Neural cell (in vitro differentiated cells): ENCODE measurements around the gene NCS1. TPM values are rescaled to one million over a fixed set of nuclear protein-coding genes. Genes with fewer than 3 reads are reported as not detected.

Experiments
- H2AFZ ChIP-seq: fragments of 200-600, 300-800 bp; sonication (generic), shearing (Covaris generic); 2 replicates; pipeline ENCODE4 v1.6.0; 2014; ENCODE audit warnings: low read depth, mild to moderate bottlenecking, antibody characterized with exemption, low read length, moderate library complexity
- H3F3A ChIP-seq: fragments of 200-600 bp; shearing (Covaris generic); 2 replicates; pipeline ENCODE4 v1.6.1; 2016; ENCODE audit warnings: mild to moderate bottlenecking, moderate library complexity, mixed read lengths, antibody characterized with exemption, low read length; ENCODE audit not compliant: insufficient read depth, poor library complexity, severe bottlenecking
- H3K27ac ChIP-seq: fragments of 200-600, 300-800 bp; sonication (generic), shearing (Covaris generic); 2 replicates; pipeline ENCODE4 v1.5.1; 2014; ENCODE audit warnings: mild to moderate bottlenecking, low read length, moderate library complexity
- H3K27me3 ChIP-seq: fragments of 300-800, 200-600 bp; sonication (generic), shearing (Covaris generic); 2 replicates; pipeline ENCODE4 v1.6.0; 2014; ENCODE audit warnings: mild to moderate bottlenecking, low read depth, low read length, moderate library complexity; ENCODE audit not compliant: insufficient read depth
- H3K36me3 ChIP-seq: fragments of 300-800, 200-600 bp; sonication (generic), shearing (Covaris generic); 2 replicates; pipeline ENCODE4 v1.5.1; 2014; ENCODE audit warnings: mild to moderate bottlenecking, antibody characterized with exemption, low read length, moderate library complexity; ENCODE audit not compliant: insufficient read depth
- H3K4me2 ChIP-seq: fragments of 300-800, 200-600 bp; sonication (generic), shearing (Covaris generic); 2 replicates; pipeline ENCODE4 v1.6.0; 2014; ENCODE audit warnings: mild to moderate bottlenecking, low read length
- H3K4me3 ChIP-seq: fragments of 300-800, 200-600 bp; sonication (generic), shearing (Covaris generic); 2 replicates; pipeline ENCODE4 v1.5.1; 2014; ENCODE audit warnings: mild to moderate bottlenecking, low read length, moderate library complexity
- H3K79me2 ChIP-seq: fragments of 200-600 bp; shearing (Covaris generic); replicated peaks from 2 replicates; pipeline ENCODE4 v1.6.0; 2014; ENCODE audit warnings: mild to moderate bottlenecking, low read length, moderate library complexity; ENCODE audit not compliant: insufficient read depth
- H3K9ac ChIP-seq: fragments of 300-800, 200-600 bp; sonication (generic), shearing (Covaris generic); 2 replicates; pipeline ENCODE4 v1.6.1; 2016; ENCODE audit warnings: mild to moderate bottlenecking, low read length, mixed read lengths
- H3K9me2 ChIP-seq: fragments of 200-600 bp; shearing (Covaris generic); 2 replicates; pipeline ENCODE4 v1.6.1; 2016; ENCODE audit warnings: mild to moderate bottlenecking, low read length, mixed read lengths; ENCODE audit not compliant: insufficient read depth
- H3K9me3 ChIP-seq: fragments of 200-600, 300-800 bp; sonication (generic), shearing (Covaris generic); 2 replicates; pipeline ENCODE4 v1.6.1; 2016; ENCODE audit warnings: mild to moderate bottlenecking, mixed run types, low read length, moderate library complexity, mixed read lengths
- H4K20me1 ChIP-seq: fragments of 200-600 bp; shearing (Covaris generic); 2 replicates; pipeline ENCODE4 v1.6.1; 2016; ENCODE audit warnings: mild to moderate bottlenecking, mixed run types; ENCODE audit not compliant: insufficient read depth
- CTCF ChIP-seq: fragments of 450-650 bp; IDR thresholded peaks from 2 replicates; pipeline ENCODE4 v1.5.1; 2014; ENCODE audit warnings: antibody characterized with exemption, mild to moderate bottlenecking, moderate library complexity; ENCODE audit not compliant: poor library complexity, severe bottlenecking
- EP300 ChIP-seq: fragments of 450-650 bp; conservative IDR thresholded peaks from 2 replicates; pipeline ENCODE4 v1.6.1; 2014; ENCODE audit warnings: antibody characterized with exemption, mild to moderate bottlenecking, moderate library complexity; ENCODE audit not compliant: poor library complexity, severe bottlenecking
- EZH2 ChIP-seq: fragments of 200-600, 300-800 bp; shearing (Covaris generic), sonication (generic); IDR thresholded peaks from 2 replicates; pipeline ENCODE4 v1.6.1; 2014; ENCODE audit warnings: antibody characterized with exemption, low read length, borderline replicate concordance, mild to moderate bottlenecking; ENCODE audit not compliant: insufficient read depth, poor library complexity, severe bottlenecking
- MXI1 ChIP-seq: fragments of 450-650 bp; conservative IDR thresholded peaks from 2 replicates; pipeline ENCODE4 v1.6.1; 2014; ENCODE audit warnings: antibody characterized with exemption, mild to moderate bottlenecking; ENCODE audit not compliant: poor library complexity, severe bottlenecking
- POLR2AphosphoS5 ChIP-seq: IDR thresholded peaks from 2 replicates; pipeline ENCODE4 v1.6.1; 2012
- RAD21 ChIP-seq: fragments of 450-650 bp; conservative IDR thresholded peaks from 2 replicates; pipeline ENCODE4 v1.6.1; 2014; ENCODE audit warnings: antibody characterized with exemption, mild to moderate bottlenecking, moderate library complexity
- REST ChIP-seq: IDR thresholded peaks from 2 replicates; pipeline ENCODE4 v1.6.1; 2012; ENCODE audit warnings: borderline replicate concordance
- SMC3 ChIP-seq: fragments of 450-650 bp; conservative IDR thresholded peaks from 2 replicates; pipeline ENCODE4 v1.6.1; 2014; ENCODE audit warnings: antibody characterized with exemption, mild to moderate bottlenecking, moderate library complexity; ENCODE audit not compliant: poor library complexity
- TAF1 ChIP-seq: IDR thresholded peaks from 2 replicates; pipeline ENCODE4 v1.6.1; 2012; ENCODE audit warnings: low read depth
- polyA plus RNA-seq: library from polyadenylated mRNA; depleted of rRNA; stranded (reverse); fragments of >200 nt; gene quantifications from 2 replicates; pipeline ENCODE4 v1.2.3, GENCODE V29; 2014

NCS1 gene
- polyA plus RNA-seq, 1 donor from 2014 or later = 73.3 TPM

- Histone ChIP-seq H3K27ac (no peak overlapping the region), H3K9ac (no peak overlapping the region), H3K4me2 (no peak overlapping the region), H3K9me3 (no peaks in the 10 kb centered on the region), H3K79me2 (no peaks in the 10 kb centered on the region), H4K20me1 (no peaks in the 10 kb centered on the region), H3K4me3 (no peak overlapping the region), H3F3A (no peaks in the 10 kb centered on the region), H3K36me3 (no peaks in the 10 kb centered on the region), H3K9me2 (no peaks in the 10 kb centered on the region), H2AFZ (no peak overlapping the region), H3K27me3 (no peaks in the 10 kb centered on the region)
- TF ChIP-seq EP300 (no peak), POLR2AphosphoS5 (no peak), MXI1 (no peak), SMC3 (no peak), EZH2 (no peak), CTCF (no peak), TAF1 (no peak), RAD21 (no peak), REST (no peak)
These were observed 35.0 kb upstream of the NCS1 start for GRCh38 chr9:130137081-130137640.

- Histone ChIP-seq H2AFZ (no peak overlapping the region), H3K9me2 (no peaks in the 10 kb centered on the region), H3K79me2 (no peaks in the 10 kb centered on the region), H3K4me3 (no peak overlapping the region), H3K36me3 (no peaks in the 10 kb centered on the region), H3F3A (no peaks in the 10 kb centered on the region), H3K9ac (no peak overlapping the region), H3K27me3 (no peaks in the 10 kb centered on the region), H3K9me3 (no peaks in the 10 kb centered on the region), H4K20me1 (no peaks in the 10 kb centered on the region), H3K27ac (no peak overlapping the region), H3K4me2 (no peak overlapping the region)
- no peak for TF ChIP-seq CTCF
- no peak for TF ChIP-seq EZH2
- no peak for TF ChIP-seq SMC3
- TF ChIP-seq POLR2AphosphoS5 = no peak
- TF ChIP-seq EP300 = no peak
- no peak for TF ChIP-seq RAD21
- TF ChIP-seq MXI1 = no peak
- no peak for TF ChIP-seq TAF1
- no peak for TF ChIP-seq REST
These were observed 34.5 kb upstream of the NCS1 start for GRCh38 chr9:130137641-130138081.
